NCI-H524 (cell line): ENCODE results near the gene GJC1.

Experiments
- DNase-seq, 2 experiments: peaks; one replicate each; lab custom pipeline; 2025; lab: John Stamatoyannopoulos, UW

GJC1 gene

GRCh38 chr17:44801880-44802279 lies 28.2 kb downstream of the GJC1 start:
- DNase-seq, result peak in 1 of 2 experiments; percentile 40

GRCh38 chr17:44798356-44798755 lies 31.7 kb downstream of the GJC1 start:
- no peak for DNase-seq

- DNase-seq, result no peak
Measured at GRCh38 chr17:44797802-44798201, 32.3 kb downstream of the GJC1 start.

GRCh38 chr17:44796731-44797130 lies 33.4 kb downstream of the GJC1 start:
- DNase-seq, result no peak

- no peak for DNase-seq
Measured at GRCh38 chr17:44795928-44796327, 34.2 kb downstream of the GJC1 start.

- no peak for DNase-seq
Measured at GRCh38 chr17:44795421-44795820, 34.7 kb downstream of the GJC1 start.

GRCh38 chr17:44794851-44795413 lies 35.2 kb downstream of the GJC1 start:
- no peak for DNase-seq

- no peak for DNase-seq
Measured at GRCh38 chr17:44793885-44794842, 35.9 kb downstream of the GJC1 start.

- DNase-seq, result no peak
Measured at GRCh38 chr17:44792276-44792675, 37.8 kb downstream of the GJC1 start.

- no peak for DNase-seq
Measured at GRCh38 chr17:44788139-44788538, 41.9 kb downstream of the GJC1 start.

- no peak for DNase-seq
Measured at GRCh38 chr17:44787271-44787940, 42.7 kb downstream of the GJC1 start.

GRCh38 chr17:44786551-44787081 lies 43.5 kb downstream of the GJC1 start:
- DNase-seq, result peak; percentile 42 to 48

GRCh38 chr17:44785921-44786320 lies 44.2 kb downstream of the GJC1 start:
- DNase-seq, result no peak

GRCh38 chr17:44782326-44782850 lies 47.7 kb downstream of the GJC1 start:
- no peak for DNase-seq

- DNase-seq, result no peak
Measured at GRCh38 chr17:44781551-44782325, 48.3 kb downstream of the GJC1 start.

- DNase-seq, result no peak
Measured at GRCh38 chr17:44780845-44781480, 49.1 kb downstream of the GJC1 start.

- DNase-seq, result no peak
Measured at GRCh38 chr17:44780161-44780560, 49.9 kb downstream of the GJC1 start.

GRCh38 chr17:44779211-44780025 lies 50.7 kb downstream of the GJC1 start:
- DNase-seq, result peak; percentile 92 to 93

- DNase-seq, result no peak
Measured at GRCh38 chr17:44778656-44779210, 51.4 kb downstream of the GJC1 start.
